ENCODE measurements around the gene RPL27A. TPM values are rescaled to one million over a fixed set of nuclear protein-coding genes. Genes with fewer than 3 reads are reported as not detected.

The RPL27A gene
- polyA plus RNA-seq, 1 of the 3 experiments (the other 2 are of a cell fraction): 1,162 TPM

DNA sequence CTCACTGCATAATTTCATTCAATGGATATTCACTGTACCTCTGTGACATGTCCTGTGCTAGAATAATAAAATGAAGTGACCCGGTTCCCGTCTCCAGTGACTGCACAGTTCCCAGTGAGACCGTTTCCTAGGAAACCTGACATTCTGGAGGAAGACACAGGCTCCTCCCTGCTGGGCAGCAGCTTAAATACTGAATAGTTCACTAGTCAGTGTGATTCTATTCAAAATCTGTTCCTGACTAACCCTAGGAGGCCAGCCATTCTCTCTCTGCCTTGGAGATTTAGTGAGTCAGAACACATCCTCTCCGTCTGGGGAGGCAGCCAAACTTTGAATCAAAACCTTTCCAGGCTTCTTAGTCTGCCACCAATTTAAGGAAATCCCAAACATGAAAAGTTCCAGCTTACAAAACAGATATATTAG, 11.4 kb upstream of the RPL27A start (continued):
- TF ChIP-seq TAF1 (IDR thresholded peaks at IDR 0.05; ENCODE audit: borderline replicate concordance, low read depth, low read length) (0 out of 2 replicates have a peak, but pooled peaks have one; percentile 31), YY1 (IDR thresholded peaks at IDR 0.05; ENCODE audit: low read depth) (peak; percentile 34; the same call in 1 of the 2 replicates), EP300 (IDR thresholded peaks at IDR 0.05; ENCODE audit: borderline replicate concordance in 1 of 2, low read depth in 1 of 2, low read length in 1 of 2) (peak in 1 of 2 experiments; percentile 65; a peak in 1 of 4 replicates), ELF1 (IDR thresholded peaks at IDR 0.05) (0 out of 2 replicates have a peak, but pooled peaks have one; percentile 23), MEF2A (IDR thresholded peaks at IDR 0.05; ENCODE audit: borderline replicate concordance, low read depth) (no peak), RAD21 (IDR thresholded peaks at IDR 0.05; ENCODE audit: low read length) (peak; percentile 19; the same call in 1 of the 2 replicates), GATA2 (CRISPR knock-in tag; IDR thresholded peaks at IDR 0.05) (no peak), GABPA (IDR thresholded peaks at IDR 0.05; ENCODE audit: low read depth) (no peak), RCOR1 (IDR thresholded peaks at IDR 0.05; ENCODE audit: low read length) (no peak), FOXM1 (IDR thresholded peaks at IDR 0.05; ENCODE audit: low read depth) (peak; percentile 92)
- TF ChIP-seq, protein P1, sequence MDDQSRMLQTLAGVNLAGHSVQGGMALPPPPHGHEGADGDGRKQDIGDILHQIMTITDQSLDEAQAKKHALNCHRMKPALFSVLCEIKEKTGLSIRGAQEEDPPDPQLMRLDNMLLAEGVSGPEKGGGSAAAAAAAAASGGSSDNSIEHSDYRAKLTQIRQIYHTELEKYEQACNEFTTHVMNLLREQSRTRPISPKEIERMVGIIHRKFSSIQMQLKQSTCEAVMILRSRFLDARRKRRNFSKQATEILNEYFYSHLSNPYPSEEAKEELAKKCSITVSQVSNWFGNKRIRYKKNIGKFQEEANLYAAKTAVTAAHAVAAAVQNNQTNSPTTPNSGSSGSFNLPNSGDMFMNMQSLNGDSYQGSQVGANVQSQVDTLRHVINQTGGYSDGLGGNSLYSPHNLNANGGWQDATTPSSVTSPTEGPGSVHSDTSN (IDR thresholded peaks at IDR 0.05): peak; percentile 40

DNA sequence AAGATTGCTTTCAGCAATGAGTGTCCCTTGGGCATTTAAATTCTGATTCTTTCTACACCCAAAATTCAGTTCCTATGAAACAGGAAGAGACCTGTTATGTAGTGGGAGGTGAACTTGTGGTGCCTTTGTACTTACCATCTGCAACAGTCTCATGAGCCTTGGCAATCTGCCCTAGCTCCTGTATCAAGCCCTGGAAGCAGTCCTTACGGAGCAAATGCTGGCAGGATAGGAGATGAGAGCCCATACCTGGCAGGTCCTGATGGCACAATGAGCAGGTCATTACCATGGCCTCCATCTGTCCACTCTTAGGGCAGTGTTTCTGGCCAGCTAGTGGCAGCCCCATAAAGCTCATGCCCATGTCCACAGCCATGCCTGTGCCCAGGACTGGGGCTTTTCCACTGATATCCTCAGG, 10.9 kb upstream of the RPL27A start:
- H3K9ac ChIP-seq: peak overlapping the region; percentile 49; the same call in 1 of the 2 replicates
- no peak overlapping the region for H3K4me3 ChIP-seq (ENCODE audit: low read depth in 2 of 2, low read length in 1 of 2)
- ChIA-PET POLR2A (interaction anchor here (1.2 to 1.4 kb wide), 2 partner anchors 10 to 13 kb away, joined by 3 read pairs; no protein-coding TSS in a partner anchor), CTCF (no interaction called here)
- no peaks in the 10 kb centered on the region for H3K27me3 ChIP-seq (ENCODE audit: insufficient read depth)
- H4K20me1 ChIP-seq (ENCODE audit: insufficient read depth): no peaks in the 10 kb centered on the region; the same call in 1 of the 2 replicates
- no peaks in the 10 kb centered on the region for H3K9me2 ChIP-seq
- peak overlapping the region; percentile 66 for H3K4me2 ChIP-seq
- no peak for DNase-seq
- peaks cover 2 to 11% of the 10 kb centered on the region in 2 experiments for H3K36me3 ChIP-seq (replicated peaks in 1 of 2; ENCODE audit: control insufficient read depth in 1 of 2, insufficient read depth in 2 of 2, low read length in 1 of 2)
- peaks cover 12 to 15% of the 10 kb centered on the region in 2 experiments for H3K4me1 ChIP-seq (ENCODE audit: control insufficient read depth in 1 of 2, insufficient read depth in 2 of 2, low read depth in 1 of 2, low read length in 1 of 2)
- H2AFZ ChIP-seq (ENCODE audit: low read depth): 0 out of 2 replicates have a peak overlapping the region, but pooled peaks have one; percentile 23
- peak overlapping the region; percentile 74 to 94 for H3K27ac ChIP-seq (ENCODE audit: low read depth in 2 of 2, low read length in 1 of 2)
- no peaks in the 10 kb centered on the region for H3K9me3 ChIP-seq
- peaks cover 32% of the 10 kb centered on the region for H3F3A ChIP-seq (replicated peaks; ENCODE audit: insufficient read depth)
- no peaks in the 10 kb centered on the region for H3K79me2 ChIP-seq (ENCODE audit: insufficient read depth)
- WGBS (ENCODE audit: low lambda C conversion rate): 20% methylated on average over 1 of the region's 1 CpG
- TF ChIP-seq MXI1 (IDR thresholded peaks at IDR 0.05; ENCODE audit: low read depth, low read length) (no peak), GABPA (IDR thresholded peaks at IDR 0.05; ENCODE audit: low read depth) (no peak), RFX5 (IDR thresholded peaks at IDR 0.05; ENCODE audit: low read length) (no peak), TAF1 (IDR thresholded peaks at IDR 0.05; ENCODE audit: borderline replicate concordance, low read depth, low read length) (no peak), TEAD4 (IDR thresholded peaks at IDR 0.05; ENCODE audit: borderline replicate concordance, insufficient read depth) (no peak), RCOR1 (IDR thresholded peaks at IDR 0.05; ENCODE audit: low read length) (no peak), MEF2A (IDR thresholded peaks at IDR 0.05; ENCODE audit: borderline replicate concordance, low read depth) (no peak), YY1 (IDR thresholded peaks at IDR 0.05; ENCODE audit: low read depth) (no peak), SMC3 (IDR thresholded peaks at IDR 0.05; ENCODE audit: low read depth, low read length) (no peak), NRF1 (IDR thresholded peaks at IDR 0.05; ENCODE audit: low read depth, low read length) (no peak), JUND (IDR thresholded peaks at IDR 0.05) (no peak), FOXM1 (IDR thresholded peaks at IDR 0.05; ENCODE audit: low read depth) (0 out of 2 replicates have a peak, but pooled peaks have one; percentile 9), RXRA (IDR thresholded peaks at IDR 0.05; ENCODE audit: borderline replicate concordance, low read depth) (no peak)
- TF ChIP-seq, protein P2, sequence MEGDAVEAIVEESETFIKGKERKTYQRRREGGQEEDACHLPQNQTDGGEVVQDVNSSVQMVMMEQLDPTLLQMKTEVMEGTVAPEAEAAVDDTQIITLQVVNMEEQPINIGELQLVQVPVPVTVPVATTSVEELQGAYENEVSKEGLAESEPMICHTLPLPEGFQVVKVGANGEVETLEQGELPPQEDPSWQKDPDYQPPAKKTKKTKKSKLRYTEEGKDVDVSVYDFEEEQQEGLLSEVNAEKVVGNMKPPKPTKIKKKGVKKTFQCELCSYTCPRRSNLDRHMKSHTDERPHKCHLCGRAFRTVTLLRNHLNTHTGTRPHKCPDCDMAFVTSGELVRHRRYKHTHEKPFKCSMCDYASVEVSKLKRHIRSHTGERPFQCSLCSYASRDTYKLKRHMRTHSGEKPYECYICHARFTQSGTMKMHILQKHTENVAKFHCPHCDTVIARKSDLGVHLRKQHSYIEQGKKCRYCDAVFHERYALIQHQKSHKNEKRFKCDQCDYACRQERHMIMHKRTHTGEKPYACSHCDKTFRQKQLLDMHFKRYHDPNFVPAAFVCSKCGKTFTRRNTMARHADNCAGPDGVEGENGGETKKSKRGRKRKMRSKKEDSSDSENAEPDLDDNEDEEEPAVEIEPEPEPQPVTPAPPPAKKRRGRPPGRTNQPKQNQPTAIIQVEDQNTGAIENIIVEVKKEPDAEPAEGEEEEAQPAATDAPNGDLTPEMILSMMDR (IDR thresholded peaks at IDR 0.05): no peak
- TF ChIP-seq, protein P3, sequence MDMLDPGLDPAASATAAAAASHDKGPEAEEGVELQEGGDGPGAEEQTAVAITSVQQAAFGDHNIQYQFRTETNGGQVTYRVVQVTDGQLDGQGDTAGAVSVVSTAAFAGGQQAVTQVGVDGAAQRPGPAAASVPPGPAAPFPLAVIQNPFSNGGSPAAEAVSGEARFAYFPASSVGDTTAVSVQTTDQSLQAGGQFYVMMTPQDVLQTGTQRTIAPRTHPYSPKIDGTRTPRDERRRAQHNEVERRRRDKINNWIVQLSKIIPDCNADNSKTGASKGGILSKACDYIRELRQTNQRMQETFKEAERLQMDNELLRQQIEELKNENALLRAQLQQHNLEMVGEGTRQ (IDR thresholded peaks at IDR 0.05; ENCODE audit: borderline replicate concordance, low read depth, low read length): no peak
- TF ChIP-seq, protein P4, sequence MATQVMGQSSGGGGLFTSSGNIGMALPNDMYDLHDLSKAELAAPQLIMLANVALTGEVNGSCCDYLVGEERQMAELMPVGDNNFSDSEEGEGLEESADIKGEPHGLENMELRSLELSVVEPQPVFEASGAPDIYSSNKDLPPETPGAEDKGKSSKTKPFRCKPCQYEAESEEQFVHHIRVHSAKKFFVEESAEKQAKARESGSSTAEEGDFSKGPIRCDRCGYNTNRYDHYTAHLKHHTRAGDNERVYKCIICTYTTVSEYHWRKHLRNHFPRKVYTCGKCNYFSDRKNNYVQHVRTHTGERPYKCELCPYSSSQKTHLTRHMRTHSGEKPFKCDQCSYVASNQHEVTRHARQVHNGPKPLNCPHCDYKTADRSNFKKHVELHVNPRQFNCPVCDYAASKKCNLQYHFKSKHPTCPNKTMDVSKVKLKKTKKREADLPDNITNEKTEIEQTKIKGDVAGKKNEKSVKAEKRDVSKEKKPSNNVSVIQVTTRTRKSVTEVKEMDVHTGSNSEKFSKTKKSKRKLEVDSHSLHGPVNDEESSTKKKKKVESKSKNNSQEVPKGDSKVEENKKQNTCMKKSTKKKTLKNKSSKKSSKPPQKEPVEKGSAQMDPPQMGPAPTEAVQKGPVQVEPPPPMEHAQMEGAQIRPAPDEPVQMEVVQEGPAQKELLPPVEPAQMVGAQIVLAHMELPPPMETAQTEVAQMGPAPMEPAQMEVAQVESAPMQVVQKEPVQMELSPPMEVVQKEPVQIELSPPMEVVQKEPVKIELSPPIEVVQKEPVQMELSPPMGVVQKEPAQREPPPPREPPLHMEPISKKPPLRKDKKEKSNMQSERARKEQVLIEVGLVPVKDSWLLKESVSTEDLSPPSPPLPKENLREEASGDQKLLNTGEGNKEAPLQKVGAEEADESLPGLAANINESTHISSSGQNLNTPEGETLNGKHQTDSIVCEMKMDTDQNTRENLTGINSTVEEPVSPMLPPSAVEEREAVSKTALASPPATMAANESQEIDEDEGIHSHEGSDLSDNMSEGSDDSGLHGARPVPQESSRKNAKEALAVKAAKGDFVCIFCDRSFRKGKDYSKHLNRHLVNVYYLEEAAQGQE (IDR thresholded peaks at IDR 0.05; ENCODE audit: low read depth, low read length): no peak
- TF ChIP-seq, protein P5, sequence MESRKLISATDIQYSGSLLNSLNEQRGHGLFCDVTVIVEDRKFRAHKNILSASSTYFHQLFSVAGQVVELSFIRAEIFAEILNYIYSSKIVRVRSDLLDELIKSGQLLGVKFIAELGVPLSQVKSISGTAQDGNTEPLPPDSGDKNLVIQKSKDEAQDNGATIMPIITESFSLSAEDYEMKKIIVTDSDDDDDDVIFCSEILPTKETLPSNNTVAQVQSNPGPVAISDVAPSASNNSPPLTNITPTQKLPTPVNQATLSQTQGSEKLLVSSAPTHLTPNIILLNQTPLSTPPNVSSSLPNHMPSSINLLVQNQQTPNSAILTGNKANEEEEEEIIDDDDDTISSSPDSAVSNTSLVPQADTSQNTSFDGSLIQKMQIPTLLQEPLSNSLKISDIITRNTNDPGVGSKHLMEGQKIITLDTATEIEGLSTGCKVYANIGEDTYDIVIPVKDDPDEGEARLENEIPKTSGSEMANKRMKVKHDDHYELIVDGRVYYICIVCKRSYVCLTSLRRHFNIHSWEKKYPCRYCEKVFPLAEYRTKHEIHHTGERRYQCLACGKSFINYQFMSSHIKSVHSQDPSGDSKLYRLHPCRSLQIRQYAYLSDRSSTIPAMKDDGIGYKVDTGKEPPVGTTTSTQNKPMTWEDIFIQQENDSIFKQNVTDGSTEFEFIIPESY (IDR thresholded peaks at IDR 0.05; ENCODE audit: borderline replicate concordance, low read depth): no peak
